ENCODE measurements around the gene KCNIP4.
"Not testable (repeated sequence)": the region's sequence is repeated elsewhere in the genome, so short reads cannot be mapped to it uniquely, and the experiment has no call there.

The KCNIP4 gene

GRCh38 chr4:21352354-21352753 is 596.2 kb downstream of the KCNIP4 start:
- DNase-seq (ENCODE audit: low read depth), result not testable (repeated sequence)

DNA sequence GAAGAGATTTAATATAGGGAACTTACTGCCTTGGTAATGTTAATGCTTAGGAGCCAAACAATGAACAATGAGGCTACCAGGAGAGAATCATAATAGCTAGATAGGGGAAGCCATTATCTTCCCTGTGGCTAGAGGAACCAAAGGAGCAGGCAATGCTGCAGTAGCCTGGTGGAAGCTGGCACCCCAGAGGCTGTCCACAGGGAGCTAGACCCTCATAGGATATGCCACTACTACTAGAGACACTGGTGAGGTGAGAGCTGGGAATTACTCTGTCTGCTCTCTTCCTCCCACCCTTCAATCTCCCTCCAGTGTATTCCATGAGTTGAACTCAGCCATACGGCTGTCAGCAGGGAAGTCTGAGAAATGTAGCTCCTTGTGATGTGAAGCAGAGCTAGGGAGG is 601.4 kb downstream of the KCNIP4 start:
- no peak for DNase-seq (ENCODE audit: low read depth)

DNA sequence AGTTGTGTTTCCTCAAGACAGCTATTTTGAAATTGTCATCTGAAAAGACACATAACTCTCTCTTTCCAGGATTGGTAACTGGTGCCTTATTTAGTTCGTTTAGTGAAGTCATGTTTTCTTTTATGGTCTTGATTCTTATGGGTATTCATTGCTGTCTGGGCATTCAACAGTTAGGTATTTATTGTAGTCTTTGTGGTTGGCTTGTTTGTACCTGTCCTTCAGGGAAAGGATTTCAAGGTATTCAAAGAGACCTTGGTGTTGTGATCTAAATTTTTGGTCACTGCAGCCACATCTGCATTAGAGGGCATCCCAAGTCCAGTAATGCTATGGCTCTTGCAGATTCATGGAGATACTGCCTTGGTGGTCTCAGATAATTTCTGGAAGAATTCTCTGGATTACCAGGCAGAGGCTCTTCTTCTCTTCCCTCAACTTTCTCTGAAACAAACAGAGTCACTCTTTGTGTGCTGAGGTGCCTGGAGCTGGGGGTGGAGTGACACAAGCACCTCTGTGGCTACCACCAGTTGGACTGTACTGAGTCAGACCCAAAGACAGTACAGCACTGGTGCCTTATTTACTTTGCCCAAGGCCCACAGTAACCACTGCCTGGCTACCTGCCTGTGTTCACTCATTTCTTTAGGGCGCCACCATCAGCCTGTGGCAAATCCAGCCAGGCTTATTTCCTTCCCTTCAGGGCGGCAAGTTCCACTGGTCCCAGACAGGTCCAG is 620.4 kb downstream of the KCNIP4 start:
- no peak for DNase-seq (ENCODE audit: low read depth)

DNA sequence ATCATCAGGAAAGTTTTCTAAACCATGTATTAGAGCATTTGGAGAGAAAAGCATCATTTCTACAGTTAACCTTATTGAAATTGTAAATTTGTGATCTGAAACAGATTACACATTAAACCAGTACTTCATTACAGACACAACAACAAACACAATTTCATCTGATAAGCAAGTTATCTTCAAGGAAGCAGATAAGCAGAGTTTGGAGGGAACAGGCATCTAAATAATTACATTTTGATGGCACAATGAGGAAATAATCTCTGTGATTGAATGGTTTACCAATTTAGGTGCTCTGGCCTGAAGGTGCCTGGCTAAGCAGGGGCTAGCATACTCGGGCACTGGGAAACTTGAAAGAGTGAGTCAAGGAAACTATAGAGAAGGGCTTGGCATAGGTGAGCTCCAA is 628.5 kb downstream of the KCNIP4 start:
- no peak for DNase-seq (ENCODE audit: low read depth)

DNA sequence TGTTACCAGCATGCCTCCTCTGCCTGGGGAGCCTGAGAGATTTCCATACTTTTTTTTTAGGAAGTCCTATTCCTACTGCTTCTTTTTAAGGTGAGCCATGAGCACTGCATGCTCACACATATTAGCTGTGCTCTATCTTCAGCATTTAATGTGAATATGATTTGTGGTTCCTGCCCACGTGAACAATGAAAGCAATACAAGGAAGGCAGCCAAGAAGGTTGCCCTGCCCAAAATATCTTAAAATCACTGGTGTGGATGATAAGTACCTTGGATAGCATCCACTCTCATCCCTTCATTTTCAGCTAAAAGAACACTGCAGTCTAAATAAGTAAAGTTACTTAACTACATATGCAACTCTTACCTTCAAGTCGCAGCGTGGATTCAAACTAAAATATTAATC is 640.9 kb downstream of the KCNIP4 start:
- DNase-seq (ENCODE audit: low read depth), result no peak

DNA sequence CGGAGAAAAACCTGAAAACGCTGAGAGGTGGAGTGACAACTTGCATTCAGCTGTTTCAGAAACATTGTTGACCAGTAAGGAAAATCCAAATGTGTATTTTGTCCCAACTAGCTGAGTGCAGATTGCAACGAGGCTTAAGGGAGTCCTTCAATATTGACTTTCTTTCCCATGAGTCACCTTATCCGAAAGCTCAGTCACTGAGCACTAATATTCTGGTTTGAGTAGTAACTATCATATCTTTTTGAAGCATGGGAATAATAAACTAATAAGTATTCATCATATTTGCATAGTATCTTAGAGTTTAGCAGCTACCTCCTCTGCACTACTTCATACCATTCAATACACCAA is 644.1 kb downstream of the KCNIP4 start:
- DNase-seq (ENCODE audit: low read depth), result no peak

DNA sequence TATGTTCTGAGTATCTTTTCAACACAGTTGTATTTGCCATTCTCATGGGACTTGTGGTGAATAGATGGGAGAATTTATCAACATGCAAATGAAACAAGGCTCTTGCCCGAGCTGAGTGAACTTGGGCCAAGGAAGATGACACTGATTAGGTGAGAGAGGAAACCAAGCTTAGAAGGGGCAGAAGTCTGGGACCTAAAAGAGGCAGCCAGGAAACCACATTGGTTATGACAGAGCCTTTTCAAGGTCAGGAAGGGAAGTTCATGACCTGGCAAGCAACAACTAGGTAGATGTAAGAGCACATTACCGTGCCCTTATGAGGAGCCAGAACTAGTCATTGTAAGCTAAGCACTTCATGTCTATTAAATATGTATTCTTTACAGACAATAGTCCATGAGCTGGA is 658.0 kb downstream of the KCNIP4 start:
- no peak for DNase-seq (ENCODE audit: low read depth)

GRCh38 chr4:21276046-21276445 is 672.5 kb downstream of the KCNIP4 start:
- no peak for DNase-seq (ENCODE audit: low read depth)

GRCh38 chr4:21271439-21272052 is 677.0 kb downstream of the KCNIP4 start:
- DNase-seq (ENCODE audit: low read depth), result no peak

- DNase-seq (ENCODE audit: low read depth), result no peak
Observed at GRCh38 chr4:21248331-21248730, 700.2 kb downstream of the KCNIP4 start.

DNA sequence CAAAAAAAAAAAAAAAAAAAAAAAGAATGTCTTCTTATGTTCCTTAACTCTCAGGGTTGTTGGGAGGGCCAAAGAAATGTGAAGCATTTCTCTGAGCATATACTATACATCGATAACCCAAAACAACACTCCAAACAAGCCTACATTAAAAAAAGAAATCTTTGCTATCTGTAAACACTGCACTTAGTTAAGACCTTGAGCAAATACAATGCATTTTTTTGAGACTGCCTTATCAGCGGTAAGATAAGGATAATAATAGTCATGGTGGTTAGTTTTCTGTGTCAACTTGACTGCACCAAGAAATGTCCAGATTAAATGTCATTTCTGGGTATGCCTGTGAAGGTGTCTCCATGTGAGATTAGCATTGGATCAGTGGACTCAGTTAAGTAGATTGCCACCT is 706.4 kb downstream of the KCNIP4 start:
- no peak for DNase-seq (ENCODE audit: low read depth)

GRCh38 chr4:21226637-21227538 is 721.7 kb downstream of the KCNIP4 start:
- DNase-seq (ENCODE audit: low read depth), result no peak

DNA sequence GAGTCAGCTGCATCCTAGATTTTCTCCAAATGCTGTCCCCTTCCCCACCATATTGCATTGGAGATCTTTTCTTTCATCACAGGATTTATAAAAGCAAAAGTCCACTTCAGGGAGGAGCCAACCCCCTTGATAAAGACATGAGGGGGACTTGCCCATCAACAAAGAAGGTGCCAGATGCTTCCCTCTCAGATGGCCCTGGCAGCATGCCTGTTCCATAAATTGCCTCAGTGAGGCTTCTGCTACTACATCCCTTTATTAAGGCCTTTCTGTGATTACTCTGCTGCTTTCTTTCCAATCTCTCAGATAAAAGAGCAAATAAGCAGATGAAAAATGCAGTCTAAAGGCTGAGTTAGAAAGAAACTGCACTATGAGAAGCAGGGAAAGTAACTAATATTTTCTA is 736.7 kb downstream of the KCNIP4 start:
- DNase-seq (ENCODE audit: low read depth), result no peak

- no peak for DNase-seq (ENCODE audit: low read depth)
Observed at GRCh38 chr4:21209860-21210259, 738.7 kb downstream of the KCNIP4 start.

- no peak for DNase-seq (ENCODE audit: low read depth)
Observed at GRCh38 chr4:21205821-21206531, 742.6 kb downstream of the KCNIP4 start.

- no peak for DNase-seq (ENCODE audit: low read depth)
Observed at GRCh38 chr4:21203416-21203815, 745.2 kb downstream of the KCNIP4 start.

- no peak for DNase-seq (ENCODE audit: low read depth)
Observed at GRCh38 chr4:21202959-21203358, 745.6 kb downstream of the KCNIP4 start.

- no peak for DNase-seq (ENCODE audit: low read depth)
Observed at GRCh38 chr4:21198683-21199082, 749.9 kb downstream of the KCNIP4 start.

DNA sequence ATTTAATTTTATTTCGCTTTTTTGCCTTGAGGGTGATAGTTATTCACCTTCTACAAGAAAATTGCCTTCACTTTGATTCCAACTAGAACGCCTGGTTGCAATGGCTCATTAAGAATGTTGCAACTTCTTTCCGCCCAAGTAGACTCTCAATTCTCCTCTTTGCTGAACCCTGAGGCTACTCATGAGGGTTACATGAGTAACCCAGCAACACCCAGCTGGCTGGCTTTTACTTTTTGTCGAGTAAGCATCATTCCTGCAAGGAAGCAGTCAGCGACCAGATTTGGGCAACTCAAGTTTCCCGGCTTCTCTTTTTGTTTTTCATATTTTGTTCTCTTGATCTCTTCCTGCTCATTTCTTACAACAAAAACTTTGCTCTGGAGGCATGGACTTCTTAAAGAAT is 752.9 kb downstream of the KCNIP4 start:
- DNase-seq (ENCODE audit: low read depth), result no peak

GRCh38 chr4:21192367-21192766 is 756.2 kb downstream of the KCNIP4 start:
- no peak for DNase-seq (ENCODE audit: low read depth)

DNA sequence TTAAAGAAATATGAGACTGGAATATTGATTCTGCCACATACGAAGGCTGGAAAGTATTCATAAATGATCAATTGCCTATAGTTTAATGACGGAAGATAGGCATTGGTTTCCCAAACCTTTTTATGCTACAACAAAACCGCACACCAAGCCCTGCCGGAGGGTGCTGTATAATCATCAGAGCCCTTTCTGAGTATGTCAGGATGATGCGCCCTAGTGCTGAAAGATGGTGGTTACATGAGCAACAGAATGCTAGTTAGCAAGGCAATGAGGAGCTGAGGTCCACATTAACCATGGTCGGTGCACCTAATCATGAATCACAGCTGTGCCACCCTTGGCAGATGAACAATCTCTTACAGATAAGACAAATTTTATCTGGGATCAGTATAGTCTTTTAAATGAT is 757.3 kb downstream of the KCNIP4 start:
- DNase-seq (ENCODE audit: low read depth), result no peak

- DNase-seq (ENCODE audit: low read depth), result no peak
Observed at GRCh38 chr4:21184788-21185187, 763.8 kb downstream of the KCNIP4 start.

Measured in GM04503 (cell line).